Ascending aorta (tissue), 2 donors: ENCODE results near the gene ETNK1. TPM values are rescaled to one million over a fixed set of nuclear protein-coding genes. Genes with fewer than 3 reads are reported as not detected.
A peak's percentile ranks its signal among the peaks of the same experiment; 100 is the strongest.

ENCODE experiments used
- DNase-seq, 2 donors: peaks; one replicate each; pipeline ENCODE4 v3.0.0-alpha.2; 2019; ENCODE audit warnings: low spot score in 2 of 2
- H3K27ac ChIP-seq, 2 donors: fragments of 200-600 bp; sonication (generic); one replicate each; pipeline ENCODE4 v1.5.1; 2016 to 2017; ENCODE audit warnings: mild to moderate bottlenecking in 1 of 2
- H3K27me3 ChIP-seq: fragments of 200-600 bp; sonication (generic); one replicate; pipeline ENCODE4 v1.5.1; 2017
- H3K36me3 ChIP-seq, 2 donors: fragments of 200-600 bp; sonication (generic); one replicate each; pipeline ENCODE4 v1.5.1; 2016
- H3K4me1 ChIP-seq, 2 donors: fragments of 200-600 bp; sonication (generic); one replicate each; pipeline ENCODE4 v1.5.1; 2016 to 2017; ENCODE audit warnings: mild to moderate bottlenecking in 1 of 2
- H3K4me3 ChIP-seq, 2 donors: fragments of 200-600 bp; sonication (generic); one replicate each; pipeline ENCODE4 v1.5.1; 2016 to 2017; ENCODE audit warnings: mild to moderate bottlenecking in 1 of 2
- H3K9me3 ChIP-seq, 2 donors: fragments of 200-600 bp; sonication (generic); one replicate each; pipeline ENCODE4 v1.5.1; 2016
- CTCF ChIP-seq, 3 experiments: fragments of 200-600 bp in 2 of 3; fragments of 450-650 bp in 1 of 3; sonication (generic) in 2 of 3; IDR thresholded peaks; one replicate each; pipeline ENCODE4 v1.5.1; 2016 to 2019; ENCODE audit warnings: antibody characterized with exemption in 3 of 3, mild to moderate bottlenecking in 1 of 3, moderate library complexity in 1 of 3
- intact Hi-C: fragments of 100-400 bp; cut with DNase I; formaldehyde crosslinking; loops from one replicate; pipeline ENCODE4 v1.15.1; 2023
- total RNA-seq: library from RNA; depleted of rRNA; stranded (reverse); fragments of >200 nt; gene quantifications from one replicate; pipeline ENCODE4 v1.1.0, GENCODE V29; 2016

The ETNK1 gene
- total RNA-seq, 1 donor from 2014 or later = 13.9 TPM

GRCh38 chr12:22719745-22720144 lies 94.8 kb downstream of the ETNK1 start:
- Histone ChIP-seq H3K27me3 (no peaks in the 10 kb centered on the region), H3K36me3 (no peaks in the 10 kb centered on the region), H3K9me3 (no peaks in the 10 kb centered on the region), H3K27ac (no peak overlapping the region), H3K4me1 (peaks cover 0 to 6% of the 10 kb centered on the region in 2 donors), H3K4me3 (no peak overlapping the region)
- no peak for DNase-seq
- intact Hi-C loops = loop anchor here (10.0 kb wide), 4 partner anchors 255 to 645 kb away; no protein-coding TSS in a partner anchor
- no peak for TF ChIP-seq CTCF (IDR thresholded peaks at IDR 0.05)

- DNase-seq = no peak
- intact Hi-C loops = loop anchor here (10.0 kb wide), 4 partner anchors 253 to 643 kb away; no protein-coding TSS in a partner anchor
- TF ChIP-seq CTCF (IDR thresholded peaks at IDR 0.05) = no peak
- no peaks in the 10 kb centered on the region for H3K9me3 ChIP-seq
- no peaks in the 10 kb centered on the region for H3K36me3 ChIP-seq
- H3K27me3 ChIP-seq = no peaks in the 10 kb centered on the region
- peak overlapping the region; percentile 54 to 63 for H3K27ac ChIP-seq
- H3K4me3 ChIP-seq = no peak overlapping the region
- peaks cover 0 to 6% of the 10 kb centered on the region in 2 donors for H3K4me1 ChIP-seq
Measured at GRCh38 chr12:22722081-22722480, 97.1 kb downstream of the ETNK1 start.

- no peaks in the 10 kb centered on the region for H3K36me3 ChIP-seq
- H3K27ac ChIP-seq = peak overlapping the region; percentile 54 to 63
- intact Hi-C loops = loop anchor here (10.0 kb wide), 4 partner anchors 252 to 642 kb away; no protein-coding TSS in a partner anchor
- H3K27me3 ChIP-seq = no peaks in the 10 kb centered on the region
- peak in 2 of 3 experiments; percentile 13 to 42 for TF ChIP-seq CTCF (IDR thresholded peaks at IDR 0.05)
- H3K9me3 ChIP-seq = no peaks in the 10 kb centered on the region
- no peak overlapping the region for H3K4me3 ChIP-seq
- no peak for DNase-seq
- H3K4me1 ChIP-seq = peaks cover 0 to 6% of the 10 kb centered on the region in 2 donors
Measured at GRCh38 chr12:22722779-22723178, 97.8 kb downstream of the ETNK1 start.

GRCh38 chr12:22728987-22729386 lies 104.0 kb downstream of the ETNK1 start:
- no peak for TF ChIP-seq CTCF (IDR thresholded peaks at IDR 0.05)
- no peaks in the 10 kb centered on the region for H3K9me3 ChIP-seq
- peak overlapping the region; percentile 62 to 79 for H3K27ac ChIP-seq
- H3K4me1 ChIP-seq = peaks cover 6 to 18% of the 10 kb centered on the region in 2 donors
- H3K4me3 ChIP-seq = no peak overlapping the region
- intact Hi-C loops = loop anchor here (5.0 to 10.0 kb wide), 5 partner anchors 37 to 636 kb away; no protein-coding TSS in a partner anchor
- DNase-seq = no peak
- H3K36me3 ChIP-seq = no peaks in the 10 kb centered on the region
- H3K27me3 ChIP-seq = no peaks in the 10 kb centered on the region

- H3K9me3 ChIP-seq = no peaks in the 10 kb centered on the region
- H3K36me3 ChIP-seq = no peaks in the 10 kb centered on the region
- no peak for DNase-seq
- TF ChIP-seq CTCF (IDR thresholded peaks at IDR 0.05) = no peak
- intact Hi-C loops = loop anchor here (5.0 to 10.0 kb wide), 5 partner anchors 37 to 635 kb away; no protein-coding TSS in a partner anchor
- H3K27ac ChIP-seq = peak overlapping the region; percentile 62 to 79
- H3K27me3 ChIP-seq = no peaks in the 10 kb centered on the region
- H3K4me3 ChIP-seq = peak overlapping the region in 1 of 2 donors; percentile 3
- peaks cover 6 to 18% of the 10 kb centered on the region in 2 donors for H3K4me1 ChIP-seq
Measured at GRCh38 chr12:22729431-22729956, 104.5 kb downstream of the ETNK1 start.
